K562 (cell line): ENCODE results near the gene TCF25. TPM values are rescaled to one million over a fixed set of nuclear protein-coding genes. Genes with fewer than 3 reads are reported as not detected.

Experiments used
- ATF2 ChIP-seq: sonication (generic); formaldehyde crosslinking; IDR thresholded peaks from 2 replicates; pipeline ENCODE4 v1.8.1; 2022; ENCODE audit warnings: missing genetic modification reagents
- ELK3 ChIP-seq: fragments of 450-650 bp; formaldehyde crosslinking; IDR thresholded peaks from 2 replicates; pipeline ENCODE4 v1.4.0; 2020; ENCODE audit warnings: mild to moderate bottlenecking
- ETS2 ChIP-seq: IDR thresholded peaks from 2 replicates; pipeline ENCODE4 v1.6.1; 2016; ENCODE audit warnings: borderline replicate concordance, missing genetic modification characterization, mild to moderate bottlenecking, moderate library complexity, missing compliant biosample characterization; ENCODE audit not compliant: poor library complexity, severe bottlenecking
- FOXA1 ChIP-seq: fragments of 450-650 bp; IDR thresholded peaks from 2 replicates; pipeline ENCODE4 v1.6.1; 2016; ENCODE audit warnings: mild to moderate bottlenecking, borderline replicate concordance
- GABPB2 ChIP-seq: fragments of 250-450 bp; sonication (Bioruptor Pico); conservative IDR thresholded peaks from 2 replicates; pipeline ENCODE4 v1.5.1; 2021; ENCODE audit warnings: mild to moderate bottlenecking
- HNRNPUL1 ChIP-seq: fragments of 200-400 bp; formaldehyde crosslinking; IDR thresholded peaks from 2 replicates; pipeline ENCODE4 v1.6.1; 2017; ENCODE audit warnings: low read length
- KDM2B ChIP-seq: fragments of 250-450 bp; sonication (Bioruptor Pico); IDR thresholded peaks from 2 replicates; pipeline ENCODE4 v1.8.0; 2021; ENCODE audit warnings: mild to moderate bottlenecking, moderate library complexity
- MAFF ChIP-seq: IDR thresholded peaks from 2 replicates; pipeline ENCODE4 v1.6.1; 2012; ENCODE audit warnings: low read length, improper control_type of control experiment
- MAZ ChIP-seq, 2 experiments: fragments of 450-650 bp in 1 of 2; sonication (generic) in 1 of 2; formaldehyde crosslinking; IDR thresholded peaks in 1 of 2; conservative IDR thresholded peaks in 1 of 2; 2 replicates each; pipeline versions ENCODE4 v1.4.0 to v1.5.0; 2020; ENCODE audit warnings: mild to moderate bottlenecking in 1 of 2, missing genetic modification reagents in 1 of 2
- MEF2D ChIP-seq: conservative IDR thresholded peaks from 2 replicates; pipeline ENCODE4 v1.6.1; 2016; ENCODE audit warnings: low read depth, missing genetic modification characterization, missing compliant biosample characterization
- NEUROD1 ChIP-seq: fragments of 150-350 bp; IDR thresholded peaks from 2 replicates; pipeline ENCODE4 v1.6.1; 2014; ENCODE audit warnings: borderline replicate concordance, low read length, low read depth; ENCODE audit not compliant: partially characterized antibody
- NR1H2 ChIP-seq: sonication (generic); formaldehyde crosslinking; IDR thresholded peaks from 2 replicates; pipeline ENCODE4 v1.4.0; 2020; ENCODE audit warnings: mild to moderate bottlenecking, missing genetic modification reagents
- PRPF4 ChIP-seq: fragments of 200-400 bp; formaldehyde crosslinking; IDR thresholded peaks from one replicate; pipeline ENCODE4 v1.6.1; 2017; ENCODE audit warnings: low read length, low read depth, mild to moderate bottlenecking; ENCODE audit not compliant: insufficient read depth, poor library complexity, severe bottlenecking
- TEAD4 ChIP-seq, 2 experiments: sonication (generic) in 1 of 2; formaldehyde crosslinking in 1 of 2; IDR thresholded peaks; 2 replicates each; pipeline versions ENCODE4 v1.6.1 to v1.8.0; 2012 to 2022; ENCODE audit warnings: borderline replicate concordance in 1 of 2, inconsistent platforms in 1 of 2, low read length in 1 of 2, mild to moderate bottlenecking in 1 of 2, missing genetic modification reagents in 1 of 2
- ZNF146 ChIP-seq: IDR thresholded peaks from one replicate; pipeline ENCODE4 v1.6.1; 2018; ENCODE audit warnings: missing compliant biosample characterization; ENCODE audit not compliant: unreplicated experiment
- ZNF23 ChIP-seq: fragments of 250-450 bp; sonication (Bioruptor Pico); IDR thresholded peaks from 2 replicates; pipeline ENCODE4 v1.4.0; 2020; ENCODE audit warnings: mild to moderate bottlenecking
- ZNF407 ChIP-seq: fragments of 450-650 bp; IDR thresholded peaks from 2 replicates; pipeline ENCODE4 v1.6.1; 2016; ENCODE audit warnings: low read depth
- ZNF778 ChIP-seq: fragments of 450-650 bp; formaldehyde crosslinking; IDR thresholded peaks from 2 replicates; pipeline ENCODE4 v1.4.0; 2020; ENCODE audit warnings: mild to moderate bottlenecking, moderate library complexity
- polyA plus RNA-seq, 8 experiments: library from polyadenylated mRNA; depleted of rRNA in 4 of 8; stranded (reverse) in 5 of 8; unstranded in 3 of 8; fragments of >200 nt; fragmentation: Nextera tagmentation in 2 of 8; fragmentation: Illumina TruSeq in 1 of 8; extraction: Ambion mirVana in 2 of 8; extraction: Trizol in 1 of 8; gene quantifications; 2 replicates each; pipeline versions ENCODE4 v1.2.1 to v1.2.3, GENCODE V29; 2011 to 2014; ENCODE audit warnings: inconsistent platforms in 1 of 8, missing spikeins in 1 of 8
- total RNA-seq, 7 experiments: library from RNA; depleted of rRNA in 6 of 7; stranded (reverse); fragments of >200 nt in 6 of 7; fragmentation: Illumina TruSeq in 2 of 7; extraction: Trizol in 2 of 7; gene quantifications; 2 replicates each; pipeline versions ENCODE4 v1.2.1 to v1.2.3, GENCODE V29; 2011 to 2021; ENCODE audit warnings: low replicate concordance in 1 of 7

The TCF25 gene
- total and polyA plus RNA-seq, 9 of the 15 experiments (the other 6 are each of a cell fraction or from before 2014, with no cell fraction given), result 9.0 to 154 (median 83.8) TPM

- TF ChIP-seq ZNF146 (no peak), ZNF23 (no peak), ATF2 (CRISPR knock-in tag) (no peak), NR1H2 (CRISPR knock-in tag) (no peak), ZNF778 (CRISPR knock-in tag) (no peak), TEAD4 (IDR thresholded peaks at IDR 0.05; ENCODE audit: low read length) (no peak), TEAD4 (CRISPR knock-in tag; IDR thresholded peaks at IDR 0.05; ENCODE audit: borderline replicate concordance) (no peak), MAZ (CRISPR knock-in tag; conservative IDR thresholded peaks at IDR 0.05 in 1 of 2, IDR thresholded peaks at IDR 0.05 in 1 of 2) (no peak), FOXA1 (no peak), ZNF407 (no peak), MEF2D (tag) (no peak), NEUROD1 (peak; percentile 19), PRPF4 (no peak), ELK3 (CRISPR knock-in tag) (no peak), KDM2B (CRISPR knock-in tag) (no peak), MAFF (no peak), HNRNPUL1 (no peak), GABPB2 (no peak), ETS2 (tag) (no peak)
These were observed 49.1 kb downstream of the TCF25 start (continued) for GRCh38 chr16:89922477-89922883.
